PFSK-1 (cell line): ENCODE data around the gene LRP4.

Experiments used
- FOXP2 ChIP-seq: optimal IDR thresholded peaks from 2 replicates; pipeline ENCODE3; 2011; ENCODE audit warnings: borderline replicate concordance, control low read depth, inconsistent platforms; ENCODE audit not compliant: insufficient read depth; ENCODE audit errors: extremely low read length, extremely low read depth
- POLR2AphosphoS5 ChIP-seq: IDR thresholded peaks from 2 replicates; pipeline ENCODE4 v1.6.1; 2012; ENCODE audit warnings: low read depth, mild to moderate bottlenecking, control low read depth, low read length, moderate library complexity
- SIN3A ChIP-seq: IDR thresholded peaks from 2 replicates; pipeline ENCODE4 v1.6.1; 2012; ENCODE audit warnings: mild to moderate bottlenecking, low read length, moderate library complexity, borderline replicate concordance; ENCODE audit not compliant: insufficient read depth
- TAF1 ChIP-seq: IDR thresholded peaks from 2 replicates; pipeline ENCODE4 v1.6.1; 2012; ENCODE audit warnings: low read length, control low read depth, borderline replicate concordance; ENCODE audit not compliant: insufficient read depth
- TF ChIP-seq, protein P1 (sequence below), 2 experiments: IDR thresholded peaks; 2 replicates each; pipeline versions ENCODE4 v1.6.1 to v1.8.0; 2011 to 2012; ENCODE audit warnings: low read depth in 2 of 2, low read length in 2 of 2, control low read depth in 1 of 2, inconsistent platforms in 1 of 2, mild to moderate bottlenecking in 1 of 2, moderate library complexity in 1 of 2; ENCODE audit not compliant: insufficient read depth in 1 of 2

LRP4 gene

DNA sequence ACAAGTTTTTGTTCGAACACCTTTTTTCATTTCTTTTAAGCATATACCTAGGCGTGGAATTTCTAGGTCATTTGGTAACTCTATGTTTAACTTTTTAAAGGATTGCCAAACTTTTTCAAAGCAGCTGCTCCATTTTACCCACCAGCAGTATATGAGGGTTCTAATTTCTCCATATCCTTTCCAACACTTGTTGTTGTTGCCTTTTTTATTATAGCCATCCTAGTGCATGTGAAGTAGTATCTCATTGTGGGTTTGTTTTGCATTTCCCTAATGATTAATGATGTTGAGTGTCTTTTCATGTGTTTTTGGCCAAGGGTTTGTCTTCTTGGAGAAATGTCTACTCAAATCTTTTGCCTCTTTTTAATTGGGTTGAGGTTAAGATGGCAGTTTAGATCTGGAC is 42.7 kb upstream of the LRP4 start:
- TF ChIP-seq SIN3A: no peak

DNA sequence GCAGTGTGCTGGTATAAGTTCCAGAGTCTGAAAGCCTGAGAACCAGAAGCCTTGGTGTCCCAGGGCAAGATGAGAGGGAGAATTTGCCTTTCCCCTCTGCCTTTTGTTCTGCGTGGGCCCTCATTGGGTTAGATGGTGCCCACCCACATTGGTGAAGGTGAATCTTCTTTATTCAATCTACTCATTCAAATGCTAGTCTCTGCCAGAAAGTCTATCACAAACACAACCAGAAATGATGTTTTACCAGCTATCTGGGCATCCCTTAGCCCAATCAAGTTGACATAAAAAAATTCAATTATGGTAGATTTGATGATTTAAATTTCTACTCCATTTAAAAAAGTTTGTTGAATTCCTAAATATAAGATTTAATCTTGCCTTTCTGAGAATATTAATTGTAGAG is 40.4 kb upstream of the LRP4 start:
- TF ChIP-seq, protein P1, sequence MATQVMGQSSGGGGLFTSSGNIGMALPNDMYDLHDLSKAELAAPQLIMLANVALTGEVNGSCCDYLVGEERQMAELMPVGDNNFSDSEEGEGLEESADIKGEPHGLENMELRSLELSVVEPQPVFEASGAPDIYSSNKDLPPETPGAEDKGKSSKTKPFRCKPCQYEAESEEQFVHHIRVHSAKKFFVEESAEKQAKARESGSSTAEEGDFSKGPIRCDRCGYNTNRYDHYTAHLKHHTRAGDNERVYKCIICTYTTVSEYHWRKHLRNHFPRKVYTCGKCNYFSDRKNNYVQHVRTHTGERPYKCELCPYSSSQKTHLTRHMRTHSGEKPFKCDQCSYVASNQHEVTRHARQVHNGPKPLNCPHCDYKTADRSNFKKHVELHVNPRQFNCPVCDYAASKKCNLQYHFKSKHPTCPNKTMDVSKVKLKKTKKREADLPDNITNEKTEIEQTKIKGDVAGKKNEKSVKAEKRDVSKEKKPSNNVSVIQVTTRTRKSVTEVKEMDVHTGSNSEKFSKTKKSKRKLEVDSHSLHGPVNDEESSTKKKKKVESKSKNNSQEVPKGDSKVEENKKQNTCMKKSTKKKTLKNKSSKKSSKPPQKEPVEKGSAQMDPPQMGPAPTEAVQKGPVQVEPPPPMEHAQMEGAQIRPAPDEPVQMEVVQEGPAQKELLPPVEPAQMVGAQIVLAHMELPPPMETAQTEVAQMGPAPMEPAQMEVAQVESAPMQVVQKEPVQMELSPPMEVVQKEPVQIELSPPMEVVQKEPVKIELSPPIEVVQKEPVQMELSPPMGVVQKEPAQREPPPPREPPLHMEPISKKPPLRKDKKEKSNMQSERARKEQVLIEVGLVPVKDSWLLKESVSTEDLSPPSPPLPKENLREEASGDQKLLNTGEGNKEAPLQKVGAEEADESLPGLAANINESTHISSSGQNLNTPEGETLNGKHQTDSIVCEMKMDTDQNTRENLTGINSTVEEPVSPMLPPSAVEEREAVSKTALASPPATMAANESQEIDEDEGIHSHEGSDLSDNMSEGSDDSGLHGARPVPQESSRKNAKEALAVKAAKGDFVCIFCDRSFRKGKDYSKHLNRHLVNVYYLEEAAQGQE (IDR thresholded peaks at IDR 0.05; ENCODE audit: insufficient read depth in 1 of 2, low read depth in 2 of 2, low read length in 2 of 2): no peak
- no peak for TF ChIP-seq FOXP2
- no peak for TF ChIP-seq POLR2AphosphoS5
- TF ChIP-seq SIN3A: no peak
- no peak for TF ChIP-seq TAF1

DNA sequence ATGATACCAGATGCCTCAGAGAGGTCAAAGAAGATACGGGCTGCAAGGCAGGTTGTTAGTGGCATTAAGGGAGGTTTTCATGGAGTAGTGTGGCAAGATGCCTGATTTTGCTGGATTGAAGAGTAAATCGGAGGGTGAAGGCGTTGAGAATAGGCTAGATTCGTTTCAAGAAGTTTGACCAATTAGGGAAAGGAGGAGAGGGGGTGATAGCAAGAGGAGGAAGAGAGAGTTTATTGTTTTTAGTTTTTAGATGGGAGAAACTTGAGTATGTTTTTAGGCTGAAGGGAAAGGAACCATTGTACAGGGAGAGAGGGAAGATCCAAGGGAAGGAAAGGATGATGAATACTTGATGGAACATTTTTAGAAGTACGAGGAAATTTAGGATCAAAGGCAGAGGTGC is 34.7 kb upstream of the LRP4 start:
- no peak for TF ChIP-seq TAF1

DNA sequence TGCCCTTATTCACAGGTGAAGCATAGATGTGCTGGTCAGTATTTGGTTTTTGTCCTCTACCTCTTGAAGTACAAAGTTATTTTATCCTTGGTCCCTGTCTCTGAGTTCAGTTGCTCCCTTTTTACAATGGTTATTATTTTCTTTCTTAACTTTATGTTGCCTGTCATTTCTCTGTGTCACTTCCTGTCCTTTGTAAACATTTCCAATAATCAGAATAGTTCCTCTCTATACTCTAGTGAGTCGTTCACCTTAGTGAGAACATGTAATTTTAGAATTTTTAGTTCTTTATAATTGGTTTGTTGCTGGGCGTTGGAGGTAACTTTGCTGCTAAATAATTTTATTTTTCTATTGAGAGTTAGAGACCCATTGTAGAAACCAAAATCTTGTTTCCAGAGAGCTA is 34.2 kb upstream of the LRP4 start:
- TF ChIP-seq TAF1: no peak

DNA sequence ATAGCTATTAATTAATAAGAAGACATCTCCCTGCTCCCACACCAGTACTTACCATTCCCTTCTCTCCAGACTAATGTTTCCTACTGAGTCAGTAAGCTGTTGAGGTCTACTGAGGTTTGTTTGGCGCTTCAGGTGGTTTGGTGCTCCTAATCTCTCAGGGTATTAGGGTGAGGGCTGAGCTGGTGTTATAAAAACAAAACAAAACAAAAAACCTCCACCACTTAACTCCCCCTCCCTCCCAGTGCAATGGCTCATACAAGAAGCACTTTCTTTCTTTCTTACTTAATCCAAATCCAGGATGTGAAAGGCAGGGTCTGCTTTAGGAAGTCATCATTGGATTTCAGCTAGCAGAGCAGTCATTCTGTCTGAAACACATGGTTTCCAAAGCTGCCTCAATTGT is 33.5 kb upstream of the LRP4 start:
- TF ChIP-seq, protein P1 (IDR thresholded peaks at IDR 0.05; ENCODE audit: insufficient read depth in 1 of 2, low read depth in 2 of 2, low read length in 2 of 2): no peak
- no peak for TF ChIP-seq POLR2AphosphoS5
- no peak for TF ChIP-seq TAF1
- no peak for TF ChIP-seq SIN3A
- TF ChIP-seq FOXP2: no peak

DNA sequence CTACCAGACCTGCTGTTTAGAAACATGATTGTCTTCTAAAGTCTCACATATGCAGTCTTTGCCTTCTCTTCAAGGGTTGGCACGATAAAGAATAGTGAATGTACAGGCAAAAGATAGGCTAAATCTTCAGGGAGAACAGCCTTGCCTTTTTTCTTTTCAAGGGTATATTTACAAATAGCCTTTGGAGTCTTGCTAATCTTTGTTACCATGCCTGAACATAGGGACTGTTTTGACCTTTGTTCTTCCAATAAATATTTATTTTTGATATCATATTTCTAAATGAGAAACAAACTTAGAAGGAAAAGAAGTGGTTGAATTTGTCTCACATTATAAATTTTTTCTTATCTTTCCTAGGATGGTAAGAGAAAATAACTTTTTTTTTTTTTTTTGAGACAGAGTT is 30.9 kb upstream of the LRP4 start:
- no peak for TF ChIP-seq SIN3A
- TF ChIP-seq POLR2AphosphoS5: no peak
- TF ChIP-seq, protein P1 (IDR thresholded peaks at IDR 0.05; ENCODE audit: insufficient read depth in 1 of 2, low read depth in 2 of 2, low read length in 2 of 2): no peak
- no peak for TF ChIP-seq TAF1
- TF ChIP-seq FOXP2: no peak

DNA sequence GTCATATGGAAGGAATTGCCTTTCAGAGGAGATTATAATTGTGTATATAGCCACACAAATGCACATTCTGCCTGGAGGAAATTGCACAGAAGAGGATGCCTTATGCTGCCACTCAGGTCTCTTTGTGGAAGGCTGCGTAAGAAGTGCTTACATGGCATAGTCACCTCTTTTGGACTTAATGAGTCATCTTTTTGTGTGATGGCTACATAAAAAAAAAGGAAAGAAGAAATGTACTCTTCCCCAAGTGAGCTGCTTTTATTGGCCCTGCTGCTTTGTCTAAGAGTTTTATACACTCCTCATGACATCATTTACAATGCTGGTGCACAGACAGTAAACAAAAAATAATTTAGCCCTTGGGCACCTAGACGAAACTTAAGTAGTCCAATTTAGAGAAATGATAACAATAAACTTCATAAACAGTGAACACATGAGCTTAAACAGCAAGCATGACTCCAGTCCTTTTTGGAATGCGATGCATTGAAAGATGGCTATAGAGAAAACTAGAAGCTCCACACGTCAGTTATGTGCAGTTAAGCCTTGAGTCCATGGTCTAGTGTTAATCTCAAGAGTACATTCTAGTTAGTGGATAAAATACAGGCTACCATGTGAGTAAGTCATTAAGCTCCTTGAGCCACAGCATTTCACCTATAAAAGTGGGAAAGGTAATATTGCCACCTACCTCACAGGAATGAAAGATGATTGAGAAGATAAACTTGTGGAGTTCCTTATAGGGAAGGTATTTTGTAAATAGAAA is 30.2 kb upstream of the LRP4 start:
- TF ChIP-seq POLR2AphosphoS5 (no peak), FOXP2 (no peak), SIN3A (no peak), TAF1 (no peak)
- TF ChIP-seq, protein P1 (IDR thresholded peaks at IDR 0.05; ENCODE audit: insufficient read depth in 1 of 2, low read depth in 2 of 2, low read length in 2 of 2): no peak
